ENCODE data around the gene ABCC1.

Gene ABCC1

GRCh38 chr16:16050106-16050505 is 100.7 kb downstream of the ABCC1 start:
- DNase-seq (ENCODE audit: low read depth) = no peak
- no peak overlapping the region for H3K4me3 ChIP-seq (ENCODE audit: low read depth, low read length)
- TF ChIP-seq, protein P1, sequence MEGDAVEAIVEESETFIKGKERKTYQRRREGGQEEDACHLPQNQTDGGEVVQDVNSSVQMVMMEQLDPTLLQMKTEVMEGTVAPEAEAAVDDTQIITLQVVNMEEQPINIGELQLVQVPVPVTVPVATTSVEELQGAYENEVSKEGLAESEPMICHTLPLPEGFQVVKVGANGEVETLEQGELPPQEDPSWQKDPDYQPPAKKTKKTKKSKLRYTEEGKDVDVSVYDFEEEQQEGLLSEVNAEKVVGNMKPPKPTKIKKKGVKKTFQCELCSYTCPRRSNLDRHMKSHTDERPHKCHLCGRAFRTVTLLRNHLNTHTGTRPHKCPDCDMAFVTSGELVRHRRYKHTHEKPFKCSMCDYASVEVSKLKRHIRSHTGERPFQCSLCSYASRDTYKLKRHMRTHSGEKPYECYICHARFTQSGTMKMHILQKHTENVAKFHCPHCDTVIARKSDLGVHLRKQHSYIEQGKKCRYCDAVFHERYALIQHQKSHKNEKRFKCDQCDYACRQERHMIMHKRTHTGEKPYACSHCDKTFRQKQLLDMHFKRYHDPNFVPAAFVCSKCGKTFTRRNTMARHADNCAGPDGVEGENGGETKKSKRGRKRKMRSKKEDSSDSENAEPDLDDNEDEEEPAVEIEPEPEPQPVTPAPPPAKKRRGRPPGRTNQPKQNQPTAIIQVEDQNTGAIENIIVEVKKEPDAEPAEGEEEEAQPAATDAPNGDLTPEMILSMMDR (IDR thresholded peaks at IDR 0.05; ENCODE audit: control insufficient read depth, extremely low read depth, insufficient read depth) = no peak

DNA sequence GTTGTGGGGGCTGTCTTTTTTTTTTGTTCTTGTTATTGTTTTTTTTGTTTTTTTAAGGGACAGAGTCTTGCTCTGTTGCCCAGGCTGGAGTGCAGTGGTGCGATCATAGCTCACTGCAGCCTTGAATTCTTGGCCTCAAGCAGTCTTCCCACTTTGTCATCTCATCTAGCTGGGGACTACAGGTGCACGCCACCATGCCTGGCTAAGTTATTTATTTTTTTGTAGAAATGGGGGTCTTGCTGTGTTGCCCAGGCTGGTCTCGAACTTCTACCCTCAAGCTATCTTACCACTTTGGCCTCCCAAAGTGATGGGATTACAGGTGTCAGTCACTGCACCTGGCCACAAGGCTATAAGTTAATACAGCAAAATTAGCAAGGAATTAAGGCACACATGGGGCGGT is 101.7 kb downstream of the ABCC1 start:
- TF ChIP-seq, protein P1 (IDR thresholded peaks at IDR 0.05; ENCODE audit: control insufficient read depth, extremely low read depth, insufficient read depth) = no peak
- no peak for DNase-seq (ENCODE audit: low read depth)
- no peak overlapping the region for H3K4me3 ChIP-seq (ENCODE audit: low read depth, low read length)

DNA sequence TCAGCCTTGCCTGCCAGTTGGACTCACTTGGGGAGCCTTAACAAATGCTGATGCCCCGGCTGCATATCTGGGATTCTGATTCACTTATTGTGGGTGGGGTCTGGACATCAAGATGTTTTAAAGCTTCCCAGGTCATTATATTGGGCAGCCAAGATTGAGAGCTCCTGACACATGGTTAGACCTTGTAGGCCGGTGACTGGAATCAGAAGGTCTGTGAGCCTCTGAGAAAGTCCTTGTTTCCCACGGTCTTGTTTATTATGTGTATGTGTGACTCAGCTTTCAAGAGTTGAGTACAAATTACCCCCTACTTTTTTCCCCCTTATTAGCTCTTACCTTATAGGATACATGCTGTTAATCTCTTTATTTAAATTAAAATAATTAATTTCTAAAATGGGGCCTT is 103.5 kb downstream of the ABCC1 start:
- TF ChIP-seq, protein P1 (IDR thresholded peaks at IDR 0.05; ENCODE audit: control insufficient read depth, extremely low read depth, insufficient read depth) = no peak
- no peak overlapping the region for H3K4me3 ChIP-seq (ENCODE audit: low read depth, low read length)
- no peak for DNase-seq (ENCODE audit: low read depth)

- no peak for DNase-seq (ENCODE audit: low read depth)
- no peak overlapping the region for H3K4me3 ChIP-seq (ENCODE audit: low read depth, low read length)
- TF ChIP-seq, protein P1 (IDR thresholded peaks at IDR 0.05; ENCODE audit: control insufficient read depth, extremely low read depth, insufficient read depth) = no peak
These were observed 107.7 kb downstream of the ABCC1 start for GRCh38 chr16:16057102-16057501.

- DNase-seq (ENCODE audit: low read depth) = no peak
- H3K4me3 ChIP-seq (ENCODE audit: low read depth, low read length) = no peak overlapping the region
- TF ChIP-seq, protein P1 (IDR thresholded peaks at IDR 0.05; ENCODE audit: control insufficient read depth, extremely low read depth, insufficient read depth) = no peak
These were observed 109.7 kb downstream of the ABCC1 start for GRCh38 chr16:16059160-16059559.

- DNase-seq (ENCODE audit: low read depth) = no peak
- no peak overlapping the region for H3K4me3 ChIP-seq (ENCODE audit: low read depth, low read length)
- TF ChIP-seq, protein P1 (IDR thresholded peaks at IDR 0.05; ENCODE audit: control insufficient read depth, extremely low read depth, insufficient read depth) = no peak
These were observed 110.6 kb downstream of the ABCC1 start for GRCh38 chr16:16059895-16060590.
